GM18868 (cell line): ENCODE measurements around the gene VPS4A.

ENCODE experiments used
- ATAC-seq: cut with Tn5 transposase; IDR thresholded peaks from one replicate; pipeline ENCODE4 v1.9.1; 2021; ENCODE audit warnings: mild to moderate bottlenecking, moderate library complexity; ENCODE audit not compliant: unreplicated experiment

The VPS4A gene

GRCh38 chr16:69306031-69306430 lies 5.1 kb upstream of the VPS4A start:
- ATAC-seq, result no peak

- no peak for ATAC-seq
Measured at GRCh38 chr16:69307091-69307490, 4.1 kb upstream of the VPS4A start.

- no peak for ATAC-seq
Measured at GRCh38 chr16:69307856-69308255, 3.3 kb upstream of the VPS4A start.

GRCh38 chr16:69309316-69309715 lies 1.8 kb upstream of the VPS4A start:
- ATAC-seq, result no peak

- peak; percentile 42 for ATAC-seq
Measured at GRCh38 chr16:69311533-69312387, 610 bp downstream of the VPS4A start.

GRCh38 chr16:69313469-69313868 lies 2.3 kb downstream of the VPS4A start:
- no peak for ATAC-seq

GRCh38 chr16:69314534-69314933 lies 3.4 kb downstream of the VPS4A start:
- no peak for ATAC-seq

- ATAC-seq, result no peak
Measured at GRCh38 chr16:69315486-69316311, 4.5 kb downstream of the VPS4A start.

- ATAC-seq, result no peak
Measured at GRCh38 chr16:69316595-69317034, 5.5 kb downstream of the VPS4A start.

GRCh38 chr16:69318177-69318910 lies 7.2 kb downstream of the VPS4A start:
- ATAC-seq, result no peak

- no peak for ATAC-seq
Measured at GRCh38 chr16:69318911-69319289, 7.8 kb downstream of the VPS4A start.

GRCh38 chr16:69319381-69319780 lies 8.2 kb downstream of the VPS4A start:
- no peak for ATAC-seq

- no peak for ATAC-seq
Measured at GRCh38 chr16:69319826-69320739, 8.9 kb downstream of the VPS4A start.

- no peak for ATAC-seq
Measured at GRCh38 chr16:69320740-69321073, 9.6 kb downstream of the VPS4A start.

GRCh38 chr16:69321080-69321479 lies 9.9 kb downstream of the VPS4A start:
- ATAC-seq, result no peak

- ATAC-seq, result no peak
Measured at GRCh38 chr16:69322343-69322742, 11.2 kb downstream of the VPS4A start.

GRCh38 chr16:69323415-69323814 lies 12.3 kb downstream of the VPS4A start:
- no peak for ATAC-seq

GRCh38 chr16:69324013-69324531 lies 12.9 kb downstream of the VPS4A start:
- no peak for ATAC-seq

GRCh38 chr16:69324585-69325253 lies 13.6 kb downstream of the VPS4A start:
- no peak for ATAC-seq

- no peak for ATAC-seq
Measured at GRCh38 chr16:69325784-69326171, 14.6 kb downstream of the VPS4A start.
